Measurements from ENCODE around the gene HOXD13.

HOXD13 gene

GRCh38 chr2:176081376-176081836, 11.1 kb upstream of the HOXD13 start:
- DNase-seq, result no peak

DNA sequence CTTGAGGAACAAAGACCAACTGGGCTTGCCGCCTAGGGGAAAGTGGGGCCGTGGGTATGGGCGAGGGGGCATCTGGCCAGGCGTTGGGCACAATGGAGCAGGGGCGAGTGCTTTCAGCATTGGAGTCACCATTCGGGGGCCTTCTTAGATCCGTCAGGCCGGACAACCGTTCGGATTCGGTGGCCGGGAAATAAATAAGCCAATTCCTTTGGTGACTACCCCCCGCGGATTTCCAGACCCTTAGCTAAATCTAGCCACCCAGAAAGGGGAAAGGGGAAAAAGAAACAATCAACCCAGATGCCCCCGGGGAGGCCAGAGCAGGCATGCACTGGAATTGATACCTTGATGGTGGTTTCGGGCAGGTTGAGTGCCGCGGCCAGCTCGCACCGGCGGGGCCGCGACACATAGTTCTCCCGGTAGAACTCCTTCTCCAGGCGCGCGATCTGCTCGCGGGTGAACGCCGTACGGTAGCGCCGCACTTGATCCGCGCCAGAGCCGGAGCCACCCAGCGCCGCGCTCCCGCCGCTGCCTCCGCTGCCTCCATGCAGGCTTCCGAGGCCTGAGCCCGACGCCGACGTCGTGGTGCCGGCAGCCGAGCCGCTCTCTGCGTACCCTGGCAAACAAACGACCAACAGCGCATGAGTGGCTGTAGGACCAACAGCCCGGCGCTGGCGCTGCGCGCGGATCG, 10.5 kb upstream of the HOXD13 start:
- DNase-seq, result no peak

GRCh38 chr2:176082525-176082823, 10.0 kb upstream of the HOXD13 start:
- no peak for DNase-seq

DNA sequence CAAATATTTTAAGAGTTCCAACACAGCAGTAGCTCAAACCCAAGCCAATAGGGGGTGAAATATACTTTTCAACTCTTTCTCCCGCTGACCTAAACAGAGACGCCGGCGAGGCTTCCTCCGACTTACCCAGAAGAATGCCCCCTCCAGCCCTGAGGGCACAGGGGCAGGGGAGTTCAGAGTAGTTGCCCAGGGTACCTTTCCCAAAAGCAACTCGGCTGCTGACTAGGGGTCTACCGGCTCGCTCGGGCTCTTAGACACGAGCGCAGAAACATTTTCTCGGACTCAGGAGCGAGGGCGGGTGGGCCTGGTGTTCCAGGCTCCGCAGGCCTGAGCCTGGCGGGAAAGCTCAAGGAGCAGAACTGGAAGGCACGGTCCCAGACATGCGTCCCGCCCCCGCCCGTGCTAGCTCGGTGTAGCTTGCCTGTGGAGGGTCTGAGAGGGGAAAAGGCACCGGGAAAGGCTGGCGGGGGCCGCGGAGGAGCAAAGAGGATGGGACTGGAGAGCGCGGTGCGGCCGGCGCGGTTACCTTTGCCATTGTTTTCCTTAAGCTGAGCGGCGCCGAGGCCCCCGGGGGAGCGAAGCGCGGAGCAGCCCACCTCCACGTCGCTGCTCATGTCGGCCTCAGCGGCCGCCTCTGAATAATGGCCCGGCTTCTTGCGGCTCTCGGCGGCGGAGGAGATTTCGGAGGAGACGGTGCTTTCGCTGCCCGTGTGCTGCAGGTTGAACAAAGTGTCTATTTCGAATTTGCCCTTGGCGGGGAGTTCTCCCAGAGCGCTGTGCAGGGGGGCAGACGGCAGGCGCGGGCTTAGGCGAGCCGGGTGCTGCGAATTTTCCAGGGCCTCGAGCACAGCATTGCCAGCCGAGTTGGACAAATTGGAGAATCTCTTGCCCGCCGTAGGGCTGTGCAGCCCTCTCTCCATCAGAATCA, 9.4 kb upstream of the HOXD13 start:
- DNase-seq, result no peak

GRCh38 chr2:176083796-176084261, 8.7 kb upstream of the HOXD13 start, which contains the start of gene EVX2:
EVX2 (minus strand) TSS chr2:176083962; CDS start chr2:176083776, 186 bp downstream.
- no peak for DNase-seq

DNA sequence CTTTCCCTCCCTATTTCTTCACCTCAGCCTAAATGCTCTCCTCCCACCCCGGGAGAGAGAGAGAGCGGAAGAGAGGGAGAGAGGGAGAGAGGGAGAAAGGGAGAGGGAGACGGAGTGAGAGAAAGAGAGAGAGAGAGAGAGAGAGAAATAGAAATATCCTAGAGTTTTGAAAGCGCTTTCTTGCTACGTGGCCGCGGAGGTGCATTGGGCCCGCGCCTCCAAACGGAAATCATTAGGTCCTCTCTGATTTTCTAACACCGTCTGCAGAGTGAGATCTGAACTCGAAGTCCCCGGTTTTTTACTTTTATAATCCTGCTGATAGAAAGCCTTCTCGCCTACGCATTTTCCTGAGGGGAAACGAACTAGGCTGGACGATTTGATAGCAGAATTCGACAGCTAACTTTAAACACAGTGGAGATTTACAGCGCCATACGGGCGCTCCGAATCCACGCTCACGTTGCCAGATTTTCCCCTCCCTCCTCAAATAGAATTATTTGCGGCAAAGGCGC, 7.9 kb upstream of the HOXD13 start:
- DNase-seq, result no peak

GRCh38 chr2:176085120-176085788, 7.3 kb upstream of the HOXD13 start:
- no peak for DNase-seq

DNA sequence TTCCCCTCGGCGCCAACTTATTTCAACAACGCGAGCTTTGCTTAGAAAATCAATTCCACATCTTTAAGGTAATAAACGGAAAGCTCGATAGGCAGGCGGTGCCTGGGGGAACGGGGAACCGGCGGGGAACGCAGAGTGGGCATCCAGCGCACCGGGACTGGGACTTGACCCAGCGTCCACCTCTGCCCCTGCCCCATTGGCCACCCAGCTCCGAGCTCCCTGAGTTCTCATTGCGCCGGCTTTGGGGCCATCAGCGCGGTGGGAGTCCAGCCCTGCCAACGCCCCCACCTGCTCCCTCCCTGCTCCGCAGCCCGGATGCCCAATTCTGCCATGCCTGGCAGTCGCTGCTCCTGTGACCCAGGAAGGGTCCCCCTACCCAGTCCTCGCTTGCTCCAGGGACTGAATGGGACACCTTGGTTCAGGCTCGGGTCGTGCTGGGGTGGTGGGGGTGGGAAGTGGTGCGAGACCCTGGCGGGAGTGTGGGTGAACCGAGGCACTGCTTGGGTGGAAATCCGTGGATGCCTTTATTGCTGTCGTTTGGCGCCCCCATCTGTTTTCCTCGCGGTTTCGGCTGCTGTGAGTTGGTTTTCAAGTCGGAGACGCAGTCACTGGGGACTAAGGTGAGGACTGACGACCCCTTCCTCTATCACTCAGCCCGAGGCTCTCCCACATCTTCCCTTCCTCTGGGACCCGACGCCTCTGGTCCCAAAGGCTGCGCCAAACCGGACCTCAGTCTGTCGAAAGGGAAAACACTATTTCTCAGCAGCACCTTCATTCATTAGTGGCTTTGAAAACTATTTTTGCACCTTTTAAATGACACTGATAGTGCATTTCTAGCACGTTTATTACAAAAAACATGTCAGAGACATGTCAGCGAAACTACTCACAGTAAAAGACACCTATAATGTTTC, 6.4 kb upstream of the HOXD13 start:
- DNase-seq, result no peak

GRCh38 chr2:176087330-176088047, 5.0 kb upstream of the HOXD13 start:
- DNase-seq, result no peak

GRCh38 chr2:176088048-176088936, 4.2 kb upstream of the HOXD13 start:
- no peak for DNase-seq

DNA sequence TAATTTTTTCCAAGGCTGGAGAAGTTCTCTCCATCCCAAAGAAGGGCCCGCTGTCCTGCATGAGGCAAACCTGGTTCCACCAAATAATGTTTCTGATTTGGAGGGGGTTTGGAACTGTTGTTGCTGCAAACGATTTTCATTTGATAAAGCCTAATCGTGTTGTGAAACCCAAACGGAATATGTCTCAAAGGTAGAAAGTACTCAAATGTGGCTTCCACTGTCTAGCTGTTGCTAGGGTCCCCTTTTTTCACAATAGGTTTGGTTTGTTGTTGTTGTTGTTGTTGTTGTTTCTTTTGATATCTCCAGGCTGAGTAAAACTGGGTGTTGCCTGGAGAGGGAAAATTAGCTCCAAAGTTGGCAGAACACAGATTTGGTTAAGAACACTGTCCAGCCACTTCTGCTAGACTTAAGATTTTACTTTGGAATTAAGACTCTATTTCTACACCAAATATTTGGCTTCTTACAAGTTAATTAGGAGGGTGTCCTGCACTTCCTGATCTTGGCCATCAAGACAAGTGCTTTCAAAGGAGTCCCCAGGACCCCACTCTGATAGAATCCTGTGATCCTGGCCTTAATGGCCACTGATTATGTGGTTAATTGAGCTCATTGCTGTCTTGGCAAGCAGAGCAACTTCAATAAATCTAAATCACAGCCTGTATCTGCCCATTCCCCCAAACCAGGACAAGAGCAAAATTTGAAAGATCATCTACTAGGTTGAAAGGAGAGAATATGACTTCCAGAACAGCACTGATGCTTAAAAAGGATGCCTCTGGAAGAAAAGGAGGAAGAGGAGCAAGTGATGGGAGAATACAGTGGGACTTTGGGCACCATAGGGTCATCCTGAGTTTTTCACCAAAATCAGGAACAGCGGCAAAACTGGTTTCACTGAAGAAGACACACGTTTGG, 3.3 kb upstream of the HOXD13 start:
- no peak for DNase-seq

- no peak for DNase-seq
These were observed 2.6 kb upstream of the HOXD13 start for GRCh38 chr2:176089843-176090395.

- DNase-seq, result no peak
These were observed 1.7 kb upstream of the HOXD13 start for GRCh38 chr2:176090862-176091261.

- no peak for DNase-seq
These were observed 927 bp upstream of the HOXD13 start for GRCh38 chr2:176091329-176092258.

DNA sequence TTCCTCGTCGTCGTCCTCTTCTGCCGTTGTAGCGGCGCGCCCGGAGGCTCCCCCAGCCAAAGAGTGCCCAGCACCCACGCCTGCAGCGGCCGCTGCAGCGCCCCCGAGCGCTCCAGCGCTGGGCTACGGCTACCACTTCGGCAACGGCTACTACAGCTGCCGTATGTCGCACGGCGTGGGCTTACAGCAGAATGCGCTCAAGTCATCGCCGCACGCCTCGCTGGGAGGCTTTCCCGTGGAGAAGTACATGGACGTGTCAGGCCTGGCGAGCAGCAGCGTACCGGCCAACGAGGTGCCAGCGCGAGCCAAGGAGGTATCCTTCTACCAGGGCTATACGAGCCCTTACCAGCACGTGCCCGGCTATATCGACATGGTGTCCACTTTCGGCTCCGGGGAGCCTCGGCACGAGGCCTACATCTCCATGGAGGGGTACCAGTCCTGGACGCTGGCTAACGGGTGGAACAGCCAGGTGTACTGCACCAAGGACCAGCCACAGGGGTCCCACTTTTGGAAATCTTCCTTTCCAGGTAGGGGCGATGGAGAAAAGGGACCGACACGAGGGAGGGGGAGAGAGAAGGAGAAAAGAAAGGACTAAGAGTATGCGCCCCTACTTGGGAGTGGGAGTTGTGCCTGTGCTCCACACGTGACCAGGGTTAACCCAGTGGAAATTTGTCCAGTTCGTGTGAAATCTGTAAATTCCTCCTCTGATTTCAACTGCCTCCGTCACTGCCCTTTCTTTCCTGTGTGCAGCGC, 800 bp downstream of the HOXD13 start:
- no peak for DNase-seq

DNA sequence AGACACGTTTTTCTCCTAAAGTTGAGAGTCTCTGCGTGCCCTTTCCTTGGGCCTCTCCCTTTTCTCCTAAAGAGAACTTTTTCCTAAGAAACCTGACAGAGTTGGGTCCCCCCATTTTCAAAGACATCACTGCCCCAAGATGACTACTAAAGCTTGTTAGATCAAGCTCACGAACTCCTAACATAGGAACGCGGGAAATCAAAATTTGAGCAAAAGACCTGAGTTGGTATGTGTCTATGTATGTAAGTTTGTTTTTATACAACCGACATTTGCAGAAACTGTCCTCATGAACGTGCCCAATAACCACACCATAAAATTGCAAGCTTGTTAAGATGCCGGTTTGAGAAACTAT, 1.4 kb downstream of the HOXD13 start:
- no peak for DNase-seq

GRCh38 chr2:176094349-176094748, 1.8 kb downstream of the HOXD13 start:
- no peak for DNase-seq

Data from DMS153 (cell line).